Measurements from ENCODE around the gene ENKD1.

Gene ENKD1

GRCh38 chr16:67652578-67653127 is 13.9 kb downstream of the ENKD1 start:
- H3K4me3 ChIP-seq (ENCODE audit: control insufficient read depth, low read depth, low read length): peak overlapping the region; percentile 9
- no peak for DNase-seq (ENCODE audit: low read depth)
- TF ChIP-seq CTCF (conservative IDR thresholded peaks at IDR 0.05; ENCODE audit: control insufficient read depth, insufficient read depth, low read depth, low read length): no peak

- no peak for TF ChIP-seq CTCF (conservative IDR thresholded peaks at IDR 0.05; ENCODE audit: control insufficient read depth, insufficient read depth, low read depth, low read length)
- H3K4me3 ChIP-seq (ENCODE audit: control insufficient read depth, low read depth, low read length): no peak overlapping the region
- DNase-seq (ENCODE audit: low read depth): no peak
These were observed 14.7 kb downstream of the ENKD1 start for GRCh38 chr16:67651847-67652246.

GRCh38 chr16:67651039-67651438 is 15.5 kb downstream of the ENKD1 start:
- DNase-seq (ENCODE audit: low read depth): no peak
- no peak overlapping the region for H3K4me3 ChIP-seq (ENCODE audit: control insufficient read depth, low read depth, low read length)
- TF ChIP-seq CTCF (conservative IDR thresholded peaks at IDR 0.05; ENCODE audit: control insufficient read depth, insufficient read depth, low read depth, low read length): no peak

- DNase-seq (ENCODE audit: low read depth): no peak
- H3K4me3 ChIP-seq (ENCODE audit: control insufficient read depth, low read depth, low read length): no peak overlapping the region
- no peak for TF ChIP-seq CTCF (conservative IDR thresholded peaks at IDR 0.05; ENCODE audit: control insufficient read depth, insufficient read depth, low read depth, low read length)
These were observed 16.5 kb downstream of the ENKD1 start for GRCh38 chr16:67650023-67650422.

- no peak for DNase-seq (ENCODE audit: low read depth)
- H3K4me3 ChIP-seq (ENCODE audit: control insufficient read depth, low read depth, low read length): no peak overlapping the region
- TF ChIP-seq CTCF (conservative IDR thresholded peaks at IDR 0.05; ENCODE audit: control insufficient read depth, insufficient read depth, low read depth, low read length): no peak
These were observed 17.0 kb downstream of the ENKD1 start for GRCh38 chr16:67649494-67649931.

- no peak for TF ChIP-seq CTCF (conservative IDR thresholded peaks at IDR 0.05; ENCODE audit: control insufficient read depth, insufficient read depth, low read depth, low read length)
- no peak for DNase-seq (ENCODE audit: low read depth)
- no peak overlapping the region for H3K4me3 ChIP-seq (ENCODE audit: control insufficient read depth, low read depth, low read length)
These were observed 17.7 kb downstream of the ENKD1 start for GRCh38 chr16:67648764-67649407.
